ENCODE data around the gene CAMK2D.

- TF ChIP-seq REST (IDR thresholded peaks at IDR 0.05) (no peak), POLR2A (IDR thresholded peaks at IDR 0.05; ENCODE audit: low read length) (no peak), SMC3 (IDR thresholded peaks at IDR 0.05) (no peak), ELK1 (IDR thresholded peaks at IDR 0.05; ENCODE audit: low read depth, low read length) (no peak), CHD4 (IDR thresholded peaks at IDR 0.05; ENCODE audit: borderline replicate concordance) (no peak), CTCF (IDR thresholded peaks at IDR 0.05) (no peak), POLR2AphosphoS2 (conservative IDR thresholded peaks at IDR 0.05; ENCODE audit: low read length) (no peak), MAX (IDR thresholded peaks at IDR 0.05) (no peak), JUN (IDR thresholded peaks at IDR 0.05) (no peak), KDM1A (IDR thresholded peaks at IDR 0.05; ENCODE audit: low read depth) (no peak), ZFP36 (IDR thresholded peaks at IDR 0.05; ENCODE audit: borderline replicate concordance, partially characterized antibody) (no peak), BHLHE40 (IDR thresholded peaks at IDR 0.05; ENCODE audit: low read depth, low read length) (no peak), USF2 (IDR thresholded peaks at IDR 0.05) (no peak)
Measured at GRCh38 chr4:113618205-113618604, 143.3 kb downstream of the CAMK2D start.

All from A549 (cell line).